Measurements from ENCODE around the gene CD3D. TPM values are rescaled to one million over a fixed set of nuclear protein-coding genes. Genes with fewer than 3 reads are reported as not detected.

Gene CD3D
- total RNA-seq, 1 donor from 2014 or later = not detected

- Mint-ChIP-seq H3K27me3 (ENCODE audit: low read depth) (peaks cover 17% of the 10 kb centered on the region), H3K9me3 (no peaks in the 10 kb centered on the region), H3K4me1 (peaks cover 9% of the 10 kb centered on the region), H3K4me3 (no peak overlapping the region), H3K36me3 (no peaks in the 10 kb centered on the region), H3K27ac (no peak overlapping the region)
- DNase-seq (ENCODE audit: low spot score in 2 of 2, unreplicated experiment in 2 of 2) = no peak
- TF ChIP-seq, protein P1, sequence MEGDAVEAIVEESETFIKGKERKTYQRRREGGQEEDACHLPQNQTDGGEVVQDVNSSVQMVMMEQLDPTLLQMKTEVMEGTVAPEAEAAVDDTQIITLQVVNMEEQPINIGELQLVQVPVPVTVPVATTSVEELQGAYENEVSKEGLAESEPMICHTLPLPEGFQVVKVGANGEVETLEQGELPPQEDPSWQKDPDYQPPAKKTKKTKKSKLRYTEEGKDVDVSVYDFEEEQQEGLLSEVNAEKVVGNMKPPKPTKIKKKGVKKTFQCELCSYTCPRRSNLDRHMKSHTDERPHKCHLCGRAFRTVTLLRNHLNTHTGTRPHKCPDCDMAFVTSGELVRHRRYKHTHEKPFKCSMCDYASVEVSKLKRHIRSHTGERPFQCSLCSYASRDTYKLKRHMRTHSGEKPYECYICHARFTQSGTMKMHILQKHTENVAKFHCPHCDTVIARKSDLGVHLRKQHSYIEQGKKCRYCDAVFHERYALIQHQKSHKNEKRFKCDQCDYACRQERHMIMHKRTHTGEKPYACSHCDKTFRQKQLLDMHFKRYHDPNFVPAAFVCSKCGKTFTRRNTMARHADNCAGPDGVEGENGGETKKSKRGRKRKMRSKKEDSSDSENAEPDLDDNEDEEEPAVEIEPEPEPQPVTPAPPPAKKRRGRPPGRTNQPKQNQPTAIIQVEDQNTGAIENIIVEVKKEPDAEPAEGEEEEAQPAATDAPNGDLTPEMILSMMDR (IDR thresholded peaks at IDR 0.05; ENCODE audit: unreplicated experiment) = no peak
Measured at GRCh38 chr11:118322721-118323120, 19.8 kb downstream of the CD3D start.

DNA sequence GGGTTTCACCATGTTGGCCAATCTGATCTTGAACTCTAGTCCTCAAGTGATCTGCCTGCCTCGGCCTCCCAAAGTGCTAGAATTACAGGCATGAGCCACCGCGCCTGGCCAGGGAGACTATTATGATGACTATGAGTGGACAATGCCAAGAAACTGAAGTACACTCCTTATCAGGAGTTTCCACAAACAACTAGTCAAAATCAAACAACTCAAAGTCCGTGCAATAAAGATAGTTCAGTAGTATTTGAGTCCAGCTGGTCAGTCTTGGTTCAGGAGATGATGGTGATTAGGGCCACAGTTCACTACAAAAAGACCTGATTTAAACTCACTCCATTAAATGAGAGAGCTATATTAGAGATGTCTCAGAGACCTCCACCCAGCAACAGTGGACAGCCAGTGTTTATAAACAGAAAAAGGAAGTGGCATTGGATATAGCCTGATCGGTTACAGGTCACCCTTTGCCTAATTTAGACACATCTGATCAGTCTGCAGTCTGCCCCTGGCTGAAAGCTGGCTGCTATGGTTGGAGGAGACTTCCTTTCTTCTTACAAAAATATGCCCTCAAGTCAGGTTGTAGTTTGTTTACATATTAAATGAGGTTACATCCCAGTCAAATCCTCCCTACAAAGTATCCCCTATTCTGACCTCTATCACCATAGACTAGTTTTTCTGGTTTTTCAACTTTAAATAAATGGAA lies 21.0 kb downstream of the CD3D start:
- Mint-ChIP-seq H3K9me3 (no peaks in the 10 kb centered on the region), H3K36me3 (no peaks in the 10 kb centered on the region), H3K4me3 (no peak overlapping the region), H3K4me1 (peaks cover 11% of the 10 kb centered on the region), H3K27me3 (ENCODE audit: low read depth) (peaks cover 22% of the 10 kb centered on the region), H3K27ac (no peak overlapping the region)
- no peak for DNase-seq (ENCODE audit: low spot score in 2 of 2, unreplicated experiment in 2 of 2)
- TF ChIP-seq, protein P1 (IDR thresholded peaks at IDR 0.05; ENCODE audit: unreplicated experiment) = no peak

GRCh38 chr11:118320515-118320914 lies 22.0 kb downstream of the CD3D start:
- Mint-ChIP-seq H3K9me3 (no peaks in the 10 kb centered on the region), H3K36me3 (no peaks in the 10 kb centered on the region), H3K27ac (no peak overlapping the region), H3K4me3 (no peak overlapping the region), H3K4me1 (peaks cover 20% of the 10 kb centered on the region), H3K27me3 (ENCODE audit: low read depth) (peaks cover 26% of the 10 kb centered on the region)
- TF ChIP-seq, protein P1 (IDR thresholded peaks at IDR 0.05; ENCODE audit: unreplicated experiment) = no peak
- no peak for DNase-seq (ENCODE audit: low spot score in 2 of 2, unreplicated experiment in 2 of 2)

GRCh38 chr11:118319337-118319707 lies 23.2 kb downstream of the CD3D start:
- no peak overlapping the region for H3K4me3 Mint-ChIP-seq
- TF ChIP-seq, protein P1 (IDR thresholded peaks at IDR 0.05; ENCODE audit: unreplicated experiment) = no peak
- H3K36me3 Mint-ChIP-seq = no peaks in the 10 kb centered on the region
- no peak for DNase-seq (ENCODE audit: low spot score in 2 of 2, unreplicated experiment in 2 of 2)
- H3K4me1 Mint-ChIP-seq = peaks cover 24% of the 10 kb centered on the region
- no peaks in the 10 kb centered on the region for H3K9me3 Mint-ChIP-seq
- no peak overlapping the region for H3K27ac Mint-ChIP-seq
- H3K27me3 Mint-ChIP-seq (ENCODE audit: low read depth) = peaks cover 35% of the 10 kb centered on the region

GRCh38 chr11:118318581-118319336 lies 23.7 kb downstream of the CD3D start:
- Mint-ChIP-seq H3K4me3 (no peak overlapping the region), H3K4me1 (peaks cover 24% of the 10 kb centered on the region), H3K9me3 (no peaks in the 10 kb centered on the region), H3K36me3 (no peaks in the 10 kb centered on the region), H3K27me3 (ENCODE audit: low read depth) (peaks cover 37% of the 10 kb centered on the region), H3K27ac (no peak overlapping the region)
- DNase-seq (ENCODE audit: low spot score in 2 of 2, unreplicated experiment in 2 of 2) = no peak
- TF ChIP-seq, protein P1 (IDR thresholded peaks at IDR 0.05; ENCODE audit: unreplicated experiment) = no peak
